Endodermal cell (in vitro differentiated cells): Measurements from ENCODE around the gene MRPL41. TPM values are rescaled to one million over a fixed set of nuclear protein-coding genes. Genes with fewer than 3 reads are reported as not detected.
A peak's percentile ranks its signal among the peaks of the same experiment; 100 is the strongest.
"Not testable (repeated sequence)": the region's sequence is repeated elsewhere in the genome, so short reads cannot be mapped to it uniquely, and the experiment has no call there.

Experiments
- DNase-seq: peaks from one replicate; pipeline ENCODE4 v3.0.0-alpha.2; 2017
- H3K27ac ChIP-seq: 2 replicates; pipeline ENCODE4 v1.5.1; 2013; ENCODE audit warnings: mild to moderate bottlenecking, low read depth, low read length, moderate library complexity
- H3K27me3 ChIP-seq: 2 replicates; pipeline ENCODE4 v1.6.1; 2013; ENCODE audit warnings: mild to moderate bottlenecking, low read length, moderate library complexity; ENCODE audit not compliant: insufficient read depth, control insufficient read depth, poor library complexity, severe bottlenecking
- H3K36me3 ChIP-seq: 2 replicates; pipeline ENCODE4 v1.7.0; 2013; ENCODE audit warnings: mild to moderate bottlenecking, low read length, moderate library complexity; ENCODE audit not compliant: control insufficient read depth, insufficient read depth
- H3K4me1 ChIP-seq: one replicate; pipeline ENCODE4 v1.7.0; 2013; ENCODE audit warnings: low read length; ENCODE audit not compliant: control insufficient read depth, insufficient read depth
- H3K4me3 ChIP-seq: 2 replicates; pipeline ENCODE4 v1.5.1; 2013; ENCODE audit warnings: mild to moderate bottlenecking, low read length, moderate library complexity
- H3K9ac ChIP-seq: 2 replicates; pipeline ENCODE4 v1.6.1; 2013; ENCODE audit warnings: mild to moderate bottlenecking, low read length, moderate library complexity; ENCODE audit not compliant: poor library complexity, severe bottlenecking; ENCODE audit errors: extremely low read depth
- H3K9me3 ChIP-seq: 2 replicates; pipeline ENCODE4 v1.6.1; 2013; ENCODE audit warnings: mild to moderate bottlenecking, low read length, moderate library complexity; ENCODE audit not compliant: control insufficient read depth
- H3K27ac Mint-ChIP-seq: 2 replicates; pipeline ENCODE4 v1.8.0; 2020; ENCODE audit warnings: mixed read lengths
- H3K27me3 Mint-ChIP-seq: 2 replicates; pipeline ENCODE4 v1.8.0; 2021; ENCODE audit warnings: mild to moderate bottlenecking, mixed read lengths; ENCODE audit not compliant: insufficient read depth
- H3K36me3 Mint-ChIP-seq: 2 replicates; pipeline ENCODE4 v1.8.0; 2020; ENCODE audit warnings: low read depth, mixed read lengths
- H3K4me1 Mint-ChIP-seq: 2 replicates; pipeline ENCODE4 v1.8.0; 2020; ENCODE audit warnings: mixed read lengths
- H3K4me3 Mint-ChIP-seq: 2 replicates; pipeline ENCODE4 v1.8.0; 2020; ENCODE audit warnings: mild to moderate bottlenecking, moderate library complexity, mixed read lengths
- H3K9me3 Mint-ChIP-seq: 2 replicates; pipeline ENCODE4 v1.8.0; 2020; ENCODE audit warnings: mild to moderate bottlenecking, mixed read lengths
- WGBS, 2 experiments: methylation state at CpG; one replicate each; pipeline versions ENCODE4 v1.1.5 to v1.1.7; 2013; ENCODE audit warnings: missing lambda C conversion rate in 2 of 2, mixed read lengths in 1 of 2; ENCODE audit not compliant: insufficient coverage in 1 of 2, insufficient read length in 1 of 2; 5-methylcytosine and 5-hydroxymethylcytosine counted together
- total RNA-seq, 2 donors: library from RNA; stranded (reverse); fragmentation: NEBNext Ultra II Directional in 1 of 2; extraction: Animal tissue kit (Norgen Biotek cat#: 25700) in 1 of 2; gene quantifications; 2 replicates in 1 of 2; 3 replicates in 1 of 2; pipeline ENCODE4 v1.2.1, GENCODE V29; 2021
- TF ChIP-seq, protein P1 (sequence below): fragments of 200-600 bp; sonication (generic); conservative IDR thresholded peaks from 2 replicates; pipeline ENCODE4 v1.5.0; 2021; ENCODE audit warnings: antibody characterized with exemption, mild to moderate bottlenecking

Gene MRPL41
- total RNA-seq, 2 donors from 2014 or later = 43.7 to 49.6 TPM

- no peak overlapping the region for H3K27ac ChIP-seq
- DNase-seq = peak; percentile 72
- H3K4me3 ChIP-seq = no peak overlapping the region
- no peak overlapping the region for H3K4me3 Mint-ChIP-seq
- no peaks in the 10 kb centered on the region for H3K9me3 ChIP-seq
- H3K36me3 ChIP-seq = no peaks in the 10 kb centered on the region
- H3K27me3 ChIP-seq = no peaks in the 10 kb centered on the region
- peaks cover 1% of the 10 kb centered on the region for H3K4me1 Mint-ChIP-seq
- H3K9ac ChIP-seq = no peak overlapping the region
- 70 to 75% methylated on average over 12 to 19 of the region's 19 CpGs for WGBS, 2 experiments
- TF ChIP-seq, protein P1, sequence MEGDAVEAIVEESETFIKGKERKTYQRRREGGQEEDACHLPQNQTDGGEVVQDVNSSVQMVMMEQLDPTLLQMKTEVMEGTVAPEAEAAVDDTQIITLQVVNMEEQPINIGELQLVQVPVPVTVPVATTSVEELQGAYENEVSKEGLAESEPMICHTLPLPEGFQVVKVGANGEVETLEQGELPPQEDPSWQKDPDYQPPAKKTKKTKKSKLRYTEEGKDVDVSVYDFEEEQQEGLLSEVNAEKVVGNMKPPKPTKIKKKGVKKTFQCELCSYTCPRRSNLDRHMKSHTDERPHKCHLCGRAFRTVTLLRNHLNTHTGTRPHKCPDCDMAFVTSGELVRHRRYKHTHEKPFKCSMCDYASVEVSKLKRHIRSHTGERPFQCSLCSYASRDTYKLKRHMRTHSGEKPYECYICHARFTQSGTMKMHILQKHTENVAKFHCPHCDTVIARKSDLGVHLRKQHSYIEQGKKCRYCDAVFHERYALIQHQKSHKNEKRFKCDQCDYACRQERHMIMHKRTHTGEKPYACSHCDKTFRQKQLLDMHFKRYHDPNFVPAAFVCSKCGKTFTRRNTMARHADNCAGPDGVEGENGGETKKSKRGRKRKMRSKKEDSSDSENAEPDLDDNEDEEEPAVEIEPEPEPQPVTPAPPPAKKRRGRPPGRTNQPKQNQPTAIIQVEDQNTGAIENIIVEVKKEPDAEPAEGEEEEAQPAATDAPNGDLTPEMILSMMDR = peak; percentile 75
- H3K27ac Mint-ChIP-seq = no peak overlapping the region
- H3K36me3 Mint-ChIP-seq = peaks cover 5% of the 10 kb centered on the region
- H3K4me1 ChIP-seq = no peaks in the 10 kb centered on the region
- no peaks in the 10 kb centered on the region for H3K27me3 Mint-ChIP-seq
- H3K9me3 Mint-ChIP-seq = peaks cover 6% of the 10 kb centered on the region
Measured at GRCh38 chr9:137534256-137535119, 17.2 kb upstream of the MRPL41 start.

GRCh38 chr9:137535120-137535428, 16.6 kb upstream of the MRPL41 start:
- no peaks in the 10 kb centered on the region for H3K36me3 ChIP-seq
- no peak overlapping the region for H3K4me3 Mint-ChIP-seq
- H3K4me1 Mint-ChIP-seq = peaks cover 1% of the 10 kb centered on the region
- peaks cover 6% of the 10 kb centered on the region for H3K9me3 Mint-ChIP-seq
- no peak for DNase-seq
- H3K27me3 ChIP-seq = no peaks in the 10 kb centered on the region
- no peaks in the 10 kb centered on the region for H3K4me1 ChIP-seq
- H3K27me3 Mint-ChIP-seq = no peaks in the 10 kb centered on the region
- TF ChIP-seq, protein P1 = no peak
- no peak overlapping the region for H3K27ac ChIP-seq
- peaks cover 5% of the 10 kb centered on the region for H3K36me3 Mint-ChIP-seq
- no peak overlapping the region for H3K4me3 ChIP-seq
- H3K27ac Mint-ChIP-seq = no peak overlapping the region
- H3K9me3 ChIP-seq = no peaks in the 10 kb centered on the region
- H3K9ac ChIP-seq = no peak overlapping the region

GRCh38 chr9:137536594-137537131, 15.0 kb upstream of the MRPL41 start:
- H3K27ac Mint-ChIP-seq, H3K27me3 ChIP-seq, H3K9ac ChIP-seq, H3K4me1 ChIP-seq, H3K9me3 ChIP-seq, DNase-seq, H3K4me3 Mint-ChIP-seq, H3K4me1 Mint-ChIP-seq, H3K36me3 Mint-ChIP-seq, H3K4me3 ChIP-seq, H3K27ac ChIP-seq, H3K9me3 Mint-ChIP-seq, H3K36me3 ChIP-seq, H3K27me3 Mint-ChIP-seq: not testable (repeated sequence)
- 91 to 94% methylated on average over 8 to 16 of the region's 16 CpGs for WGBS, 2 experiments
